OCI-M2 (cell line): ENCODE measurements around the gene ENTPD1.
"Not testable (repeated sequence)": the region's sequence is repeated elsewhere in the genome, so short reads cannot be mapped to it uniquely, and the experiment has no call there.

Experiments used
- DNase-seq: peaks from one replicate; lab custom pipeline; 2025; ENCODE audit not compliant: unreplicated experiment; lab: John Stamatoyannopoulos, UW

The ENTPD1 gene

GRCh38 chr10:95792874-95793285, 36.9 kb downstream of the ENTPD1 start:
- no peak for DNase-seq

GRCh38 chr10:95793401-95794045, 37.6 kb downstream of the ENTPD1 start:
- DNase-seq: no peak

- DNase-seq: no peak
These were observed 38.2 kb downstream of the ENTPD1 start for GRCh38 chr10:95794195-95794594.

GRCh38 chr10:95795602-95796001, 39.6 kb downstream of the ENTPD1 start:
- DNase-seq: no peak

- no peak for DNase-seq
These were observed 40.5 kb downstream of the ENTPD1 start for GRCh38 chr10:95796504-95796903.

- DNase-seq: no peak
These were observed 42.3 kb downstream of the ENTPD1 start for GRCh38 chr10:95798096-95798855.

- not testable (repeated sequence) for DNase-seq
These were observed 44.3 kb downstream of the ENTPD1 start for GRCh38 chr10:95800286-95800685.

- not testable (repeated sequence) for DNase-seq
These were observed 50.9 kb downstream of the ENTPD1 start for GRCh38 chr10:95806687-95807380.

GRCh38 chr10:95808705-95809308, 52.8 kb downstream of the ENTPD1 start:
- not testable (repeated sequence) for DNase-seq

GRCh38 chr10:95809370-95810197, 53.6 kb downstream of the ENTPD1 start:
- no peak for DNase-seq

GRCh38 chr10:95810198-95810976, 54.4 kb downstream of the ENTPD1 start:
- DNase-seq: no peak

GRCh38 chr10:95813054-95813685, 57.2 kb downstream of the ENTPD1 start:
- DNase-seq: no peak

- no peak for DNase-seq
These were observed 58.2 kb downstream of the ENTPD1 start for GRCh38 chr10:95814011-95814727.

- DNase-seq: no peak
These were observed 59.2 kb downstream of the ENTPD1 start for GRCh38 chr10:95815133-95815532.

GRCh38 chr10:95815701-95816240, 59.8 kb downstream of the ENTPD1 start:
- DNase-seq: no peak

GRCh38 chr10:95818010-95818409, 62.0 kb downstream of the ENTPD1 start:
- no peak for DNase-seq

- no peak for DNase-seq
These were observed 62.7 kb downstream of the ENTPD1 start for GRCh38 chr10:95818668-95819067.

GRCh38 chr10:95819620-95820329, 63.8 kb downstream of the ENTPD1 start:
- no peak for DNase-seq
